CD4-positive, alpha-beta T cell (primary cell): ENCODE results near the gene ABHD16B. TPM values are rescaled to one million over a fixed set of nuclear protein-coding genes. Genes with fewer than 3 reads are reported as not detected.
A peak's percentile ranks its signal among the peaks of the same experiment; 100 is the strongest.

Source experiments
- ATAC-seq: fragments of 200-7000 bp; cut with Tn5 transposase; one replicate; pipeline ENCODE4 v1.10.0; 2022; ENCODE audit warnings: mild to moderate bottlenecking; ENCODE audit not compliant: poor library complexity
- CTCF ChIA-PET: fragments of 350-600 bp; sonication (Branson Sonifier 250); formaldehyde crosslinking; loops from one replicate; lab custom pipeline; 2021; ENCODE audit warnings: antibody characterized with exemption, inconsistent platforms; lab: Charles Lee
- POLR2A ChIA-PET: fragments of 350-600 bp; sonication (Branson Sonifier 250); formaldehyde crosslinking; loops from one replicate; lab custom pipeline; 2021; ENCODE audit warnings: antibody characterized with exemption, inconsistent platforms; lab: Charles Lee
- DNase-seq, 14 experiments: peaks; one replicate each; pipeline ENCODE4 v3.0.0-alpha.2; 2013 to 2020; ENCODE audit warnings: mixed read lengths in 2 of 14
- H3K27ac ChIP-seq, 2 donors: one replicate each; pipeline versions ENCODE4 v1.5.1 to v1.7.0; 2013; ENCODE audit warnings: low read length in 2 of 2, low read depth in 1 of 2, mild to moderate bottlenecking in 1 of 2
- H3K27me3 ChIP-seq, 2 experiments: 1 replicate in 1 of 2; 2 replicates in 1 of 2; pipeline versions ENCODE4 v1.6.1 to v1.7.0; 2013; ENCODE audit warnings: low read length in 2 of 2, control low read depth in 1 of 2, mild to moderate bottlenecking in 1 of 2, moderate library complexity in 1 of 2; ENCODE audit not compliant: insufficient read depth in 2 of 2, control insufficient read depth in 1 of 2
- H3K36me3 ChIP-seq: one replicate; pipeline ENCODE4 v1.6.1; 2013; ENCODE audit warnings: low read length, control low read depth; ENCODE audit not compliant: insufficient read depth
- H3K4me1 ChIP-seq: one replicate; pipeline ENCODE4 v1.6.1; 2013; ENCODE audit warnings: low read length, control low read depth; ENCODE audit not compliant: insufficient read depth
- H3K4me3 ChIP-seq: one replicate; pipeline ENCODE4 v1.5.1; 2013; ENCODE audit warnings: mild to moderate bottlenecking, low read length, moderate library complexity
- H3K9me3 ChIP-seq, 2 experiments: 1 replicate in 1 of 2; 2 replicates in 1 of 2; pipeline versions ENCODE4 v1.6.1 to v1.7.0; 2013; ENCODE audit warnings: low read length in 2 of 2, mild to moderate bottlenecking in 2 of 2, control low read depth in 1 of 2, moderate library complexity in 1 of 2; ENCODE audit not compliant: control insufficient read depth in 1 of 2, insufficient read depth in 1 of 2
- H3K27ac Mint-ChIP-seq: one replicate; pipeline ENCODE4 v1.8.0; 2020; ENCODE audit warnings: mixed read lengths
- H3K27me3 Mint-ChIP-seq: one replicate; pipeline ENCODE4 v1.8.0; 2021; ENCODE audit warnings: mixed read lengths
- H3K36me3 Mint-ChIP-seq: one replicate; pipeline ENCODE4 v1.8.0; 2021; ENCODE audit warnings: low read depth, mixed read lengths
- H3K4me1 Mint-ChIP-seq: one replicate; pipeline ENCODE4 v1.8.0; 2021; ENCODE audit warnings: low read depth, mixed read lengths
- H3K4me3 Mint-ChIP-seq: one replicate; pipeline ENCODE4 v1.8.0; 2020; ENCODE audit warnings: mild to moderate bottlenecking, mixed read lengths
- H3K9me3 Mint-ChIP-seq: one replicate; pipeline ENCODE4 v1.8.0; 2020; ENCODE audit warnings: mixed read lengths
- CTCF ChIP-seq: fragments of 200-600 bp; IDR thresholded peaks from one replicate; pipeline ENCODE4 v1.8.0; 2022; ENCODE audit warnings: antibody characterized with exemption, mild to moderate bottlenecking
- intact Hi-C, 2 experiments: fragments of 100-400 bp; cut with DNase I in 1 of 2; cut with micrococcal nuclease in 1 of 2; formaldehyde crosslinking; loops; one replicate each; pipeline versions ENCODE4 v1.15.1 to v1.9.0; 2023 to 2025; cut with DNase I, micrococcal nuclease
- total RNA-seq, 174 experiments: library from RNA in 2 of 174; stranded (reverse) in 2 of 174; gene quantifications; one replicate each; pipeline ENCODE4 v1.2.3 and lab custom pipeline; 2021 to 2026

Gene ABHD16B
- total RNA-seq, 2 experiments from 2014 or later: not detected

GRCh38 chr20:63857764-63858392 lies 3.4 kb upstream of the ABHD16B start:
- no peak overlapping the region for H3K4me3 ChIP-seq
- CTCF ChIA-PET: interaction anchor here (0.8 to 1.2 kb wide), 2 partner anchors 72 kb away, joined by 3 to 4 read pairs; no protein-coding TSS in a partner anchor
- no peak for DNase-seq
- Mint-ChIP-seq H3K4me1 (peaks cover 23% of the 10 kb centered on the region), H3K27ac (peak overlapping the region; percentile 36), H3K4me3 (no peak overlapping the region), H3K36me3 (peaks cover 7% of the 10 kb centered on the region), H3K9me3 (no peaks in the 10 kb centered on the region), H3K27me3 (no peaks in the 10 kb centered on the region)
- peaks cover 40% of the 10 kb centered on the region for H3K4me1 ChIP-seq
- POLR2A ChIA-PET: interaction anchor here (0.6 kb wide), 1 partner anchor 39 kb away, joined by 3 read pairs; no protein-coding TSS in a partner anchor
- TF ChIP-seq CTCF: no peak
- H3K36me3 ChIP-seq: peaks cover 7% of the 10 kb centered on the region
- H3K27me3 ChIP-seq: peaks cover 0 to 2% of the 10 kb centered on the region in 2 experiments
- intact Hi-C loops: no loop called here
- no peak for ATAC-seq
- H3K27ac ChIP-seq: no peak overlapping the region
- H3K9me3 ChIP-seq: peaks cover 0 to 7% of the 10 kb centered on the region in 2 experiments

- Mint-ChIP-seq H3K27ac (peak overlapping the region; percentile 36), H3K4me3 (no peak overlapping the region), H3K27me3 (no peaks in the 10 kb centered on the region), H3K9me3 (no peaks in the 10 kb centered on the region), H3K36me3 (peaks cover 12% of the 10 kb centered on the region), H3K4me1 (peaks cover 30% of the 10 kb centered on the region)
- no peak overlapping the region for H3K4me3 ChIP-seq
- no peak for TF ChIP-seq CTCF
- H3K4me1 ChIP-seq: peaks cover 43% of the 10 kb centered on the region
- H3K36me3 ChIP-seq: peaks cover 7% of the 10 kb centered on the region
- H3K9me3 ChIP-seq: peaks cover 0 to 7% of the 10 kb centered on the region in 2 experiments
- ChIA-PET POLR2A (interaction anchor here (0.6 kb wide), 1 partner anchor 40 kb away, joined by 3 read pairs; no protein-coding TSS in a partner anchor), CTCF (interaction anchor here (1.2 kb wide), 1 partner anchor 72 kb away, joined by 4 read pairs; no protein-coding TSS in a partner anchor)
- peaks cover 0 to 2% of the 10 kb centered on the region in 2 experiments for H3K27me3 ChIP-seq
- peak in 1 of 14 experiments; percentile 17 for DNase-seq
- no peak for ATAC-seq
- H3K27ac ChIP-seq: peak overlapping the region in 1 of 2 donors; percentile 42
- intact Hi-C loops: no loop called here
Measured at GRCh38 chr20:63858393-63859165, 2.7 kb upstream of the ABHD16B start.

- peaks cover 0 to 2% of the 10 kb centered on the region in 2 experiments for H3K27me3 ChIP-seq
- Mint-ChIP-seq H3K9me3 (no peaks in the 10 kb centered on the region), H3K4me1 (peaks cover 36% of the 10 kb centered on the region), H3K4me3 (no peak overlapping the region), H3K27ac (peak overlapping the region; percentile 36), H3K36me3 (peaks cover 18% of the 10 kb centered on the region), H3K27me3 (no peaks in the 10 kb centered on the region)
- peaks cover 43% of the 10 kb centered on the region for H3K4me1 ChIP-seq
- DNase-seq (no peak), ATAC-seq (no peak)
- no peak overlapping the region for H3K4me3 ChIP-seq
- peak overlapping the region in 1 of 2 donors; percentile 42 for H3K27ac ChIP-seq
- peaks cover 7% of the 10 kb centered on the region for H3K36me3 ChIP-seq
- TF ChIP-seq CTCF: no peak
- H3K9me3 ChIP-seq: peaks cover 0 to 7% of the 10 kb centered on the region in 2 experiments
- intact Hi-C loops: no loop called here
- CTCF ChIA-PET: interaction anchor here (1.2 kb wide), 1 partner anchor 73 kb away, joined by 4 read pairs; no protein-coding TSS in a partner anchor
- POLR2A ChIA-PET: no interaction called here
Measured at GRCh38 chr20:63859166-63859699, 2.1 kb upstream of the ABHD16B start.
